Dermis blood vessel endothelial cell (primary cell): ENCODE data around the gene TNS3. TPM values are rescaled to one million over a fixed set of nuclear protein-coding genes. Genes with fewer than 3 reads are reported as not detected.
A peak's percentile ranks its signal among the peaks of the same experiment; 100 is the strongest.

Experiments
- DNase-seq: peaks from one replicate; pipeline ENCODE4 v3.0.0; 2010
- total RNA-seq: library from RNA; depleted of rRNA; stranded (reverse); fragments of >200 nt; gene quantifications from 2 replicates; pipeline ENCODE4 v1.2.3, GENCODE V29; 2014

TNS3 gene
- total RNA-seq, 1 donor from 2014 or later: 11.7 TPM

DNA sequence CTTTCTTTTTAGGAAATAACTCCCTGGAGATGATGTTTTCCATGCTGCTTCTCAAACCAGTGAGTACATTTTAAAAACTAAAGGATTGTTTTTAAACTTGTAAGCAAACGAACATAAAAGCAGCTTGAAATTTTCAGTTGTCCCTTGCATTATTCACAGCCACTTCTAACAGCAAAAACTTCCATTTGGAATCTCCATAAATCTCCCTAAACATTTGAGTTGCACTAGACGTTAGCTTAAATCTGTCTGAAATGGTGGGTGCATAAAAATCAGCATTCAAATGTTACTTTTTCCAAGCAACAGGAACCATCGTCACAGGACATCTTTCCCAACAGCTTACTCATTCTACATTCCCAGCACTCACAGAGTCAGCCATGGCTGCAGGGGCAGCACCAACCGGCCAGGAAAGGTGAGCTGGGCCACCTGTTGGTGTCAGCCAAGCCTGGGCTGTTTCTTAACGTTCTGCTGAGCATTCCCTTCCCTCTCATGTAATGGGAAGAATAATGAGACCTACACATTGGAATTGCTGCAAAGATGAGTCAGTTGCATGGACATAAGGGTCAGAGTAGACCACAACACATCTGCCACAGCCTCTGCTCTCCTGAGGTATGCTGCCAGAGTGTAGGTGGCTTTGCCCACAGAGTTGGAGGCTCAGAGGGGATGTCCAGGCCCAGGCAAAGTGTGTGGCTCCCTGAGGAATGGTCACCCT is 163.2 kb downstream of the TNS3 start:
- DNase-seq: no peak

DNA sequence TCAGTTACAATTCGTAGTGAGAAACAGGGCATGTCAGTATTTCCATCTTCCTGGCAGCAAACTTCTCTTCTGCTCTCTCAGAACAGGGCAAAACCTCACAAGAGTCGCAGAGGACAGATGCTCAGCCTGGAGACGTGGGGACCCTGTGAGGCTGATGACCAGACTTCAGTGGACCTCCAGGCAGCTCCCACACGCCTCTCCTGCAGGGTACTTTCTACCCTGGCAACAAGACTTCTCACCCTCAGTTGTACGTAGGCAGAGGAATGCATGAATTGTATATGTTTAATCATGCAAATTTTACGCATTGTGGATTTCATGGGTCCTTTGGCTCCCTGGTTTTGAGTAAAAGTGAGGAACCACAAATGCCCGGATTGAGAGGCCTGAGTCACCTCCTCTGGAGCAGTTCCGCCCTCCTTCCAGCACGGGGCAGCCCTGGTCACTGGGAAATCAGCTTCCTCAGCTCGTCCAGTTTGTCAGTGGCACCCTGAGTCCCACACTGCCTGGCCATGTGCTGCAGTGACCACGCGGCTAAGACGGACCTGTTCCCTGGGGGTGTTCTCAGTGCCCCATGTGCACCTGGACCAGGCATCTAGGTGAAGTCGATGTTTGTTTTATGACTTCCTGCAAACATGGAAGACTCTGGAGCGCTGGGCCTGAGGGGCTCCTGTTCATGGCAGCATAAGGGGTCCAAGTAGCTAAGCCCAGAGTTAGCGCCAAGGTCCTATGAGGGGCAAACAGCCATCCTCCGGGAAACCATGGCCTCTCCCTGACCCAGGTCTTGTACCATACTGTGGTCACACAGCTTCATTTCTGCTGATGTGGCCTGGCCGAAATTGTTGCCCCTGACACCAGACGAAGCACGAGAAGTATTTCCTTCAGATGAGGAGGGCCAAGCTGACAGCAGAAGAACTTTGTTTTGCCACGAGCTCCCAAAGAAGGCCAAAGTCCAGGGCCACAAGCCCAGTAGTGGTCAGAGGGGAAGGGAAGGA is 165.1 kb downstream of the TNS3 start:
- DNase-seq: no peak

DNA sequence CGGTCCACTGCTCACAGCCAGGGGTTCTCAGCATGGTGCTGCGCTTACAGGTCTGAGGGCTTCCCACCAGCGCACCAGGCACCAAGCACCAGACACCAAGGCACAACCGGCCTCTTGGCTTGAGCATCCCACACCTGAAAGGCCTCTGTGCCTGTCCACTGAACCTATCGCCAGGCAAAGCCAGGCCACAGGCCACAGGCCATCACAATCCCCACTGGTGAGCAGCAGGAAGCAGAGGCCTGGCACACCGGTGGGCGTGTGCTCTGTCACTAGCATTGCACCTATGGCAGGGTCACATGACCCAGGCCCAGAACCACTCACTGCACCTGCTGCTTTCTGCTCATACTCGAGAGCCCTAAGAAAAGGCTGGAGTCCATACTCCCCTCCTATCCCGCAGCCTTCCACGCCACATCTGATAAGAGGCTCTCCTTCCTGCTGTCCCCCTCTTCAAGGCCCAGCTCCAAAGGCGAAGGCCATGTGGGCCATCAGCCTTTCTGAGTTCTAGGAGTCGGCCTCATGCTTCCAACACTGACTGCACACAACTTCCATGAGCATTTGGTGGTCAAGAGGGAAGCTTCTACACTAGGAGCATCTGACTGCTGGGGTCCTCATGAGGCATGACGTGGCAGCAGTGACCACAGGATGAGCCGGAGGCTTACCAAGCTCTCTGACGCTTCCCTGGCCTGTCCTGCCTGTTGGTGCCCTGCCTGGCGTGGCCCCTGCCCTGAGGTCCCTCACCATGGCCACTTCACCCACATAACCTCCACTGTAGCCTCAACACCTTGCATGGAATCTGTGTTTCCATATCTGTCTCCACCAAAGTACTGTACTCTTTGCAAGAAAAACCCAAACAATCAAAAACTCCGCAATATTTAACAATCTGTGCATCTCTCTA is 166.3 kb downstream of the TNS3 start:
- no peak for DNase-seq

DNA sequence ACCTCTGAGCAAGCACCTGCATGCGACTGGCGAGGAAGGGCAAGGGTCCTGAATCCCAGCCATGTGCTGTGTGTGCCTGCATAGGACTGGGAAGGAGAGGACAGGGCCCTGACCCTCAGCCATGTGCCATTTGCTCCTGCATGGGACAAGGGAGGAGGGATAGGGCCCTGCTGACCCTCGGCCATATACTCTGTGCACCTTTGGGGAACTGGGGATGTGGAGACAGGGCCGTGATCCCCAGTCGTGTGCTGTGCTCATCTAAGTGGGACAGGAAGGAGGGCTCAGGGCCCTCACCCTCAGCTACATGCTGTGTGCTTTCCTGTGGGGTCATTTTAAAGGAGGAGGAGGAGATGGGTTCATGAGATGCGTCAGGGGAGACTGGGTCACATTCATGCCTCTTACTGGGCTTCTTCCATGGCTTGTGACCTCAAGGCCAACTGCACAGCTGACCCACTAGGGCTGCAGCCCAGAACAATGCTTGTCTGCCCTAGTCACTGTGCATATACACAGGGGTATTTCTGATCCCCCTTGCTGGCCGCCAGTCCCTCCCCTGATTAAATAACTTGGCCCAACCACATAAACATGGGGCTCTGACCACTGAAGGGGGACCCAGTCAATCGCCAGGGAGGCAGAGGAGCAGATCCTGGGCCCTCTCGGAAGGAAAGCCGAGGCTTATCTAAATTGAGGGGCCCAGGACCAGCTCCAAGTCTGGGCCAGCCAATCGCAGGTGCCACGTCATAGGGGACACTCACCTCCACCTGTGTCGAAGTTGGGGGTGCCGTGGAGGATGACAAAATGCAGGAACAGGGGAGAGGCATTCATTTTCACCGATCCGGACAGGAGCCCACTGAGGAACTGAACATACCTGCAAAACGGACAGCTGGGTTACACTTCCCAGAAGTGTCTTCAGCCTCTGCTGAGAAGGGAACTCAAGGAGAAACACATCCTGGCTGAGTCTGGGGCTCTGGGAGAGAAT is 167.3 kb downstream of the TNS3 start:
- DNase-seq: no peak

DNA sequence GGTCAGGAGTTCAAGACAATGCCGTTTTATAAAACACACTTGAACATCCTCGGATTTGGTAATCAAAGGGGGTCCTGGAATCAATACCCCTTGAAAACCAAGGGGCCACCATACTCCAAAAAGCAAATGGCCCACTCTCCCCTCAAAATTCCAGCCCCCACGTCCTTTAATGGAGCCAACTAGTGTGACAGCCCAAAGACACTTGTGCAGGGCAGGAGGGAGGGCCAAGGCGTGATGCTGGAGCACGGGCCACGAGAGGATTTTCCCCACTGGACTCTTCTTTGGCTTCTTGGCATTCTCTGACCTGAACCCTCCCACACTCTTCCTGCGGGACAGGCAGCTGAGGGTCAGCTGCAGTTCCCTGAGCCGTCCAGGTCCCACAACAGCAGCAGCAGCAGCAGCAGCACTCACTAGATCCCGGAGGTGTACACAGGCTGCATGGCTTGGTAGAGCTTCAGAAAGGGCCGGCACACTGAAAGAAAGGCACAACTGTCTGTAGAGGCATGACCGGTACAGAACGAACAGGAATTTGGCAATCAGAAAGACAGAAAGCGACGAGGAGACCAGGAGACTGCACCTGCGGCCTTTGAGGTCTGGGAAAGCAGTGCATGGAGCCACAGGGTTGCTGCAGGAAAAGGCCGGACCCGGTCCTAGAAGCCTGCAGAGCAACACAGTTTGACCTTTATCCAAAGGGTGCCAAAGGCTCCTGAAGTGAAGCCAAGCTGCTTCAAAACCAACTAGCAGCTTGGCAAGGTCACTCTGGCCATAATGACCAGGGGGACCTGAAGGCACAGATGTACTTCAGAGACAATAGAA is 168.2 kb downstream of the TNS3 start:
- DNase-seq: no peak

DNA sequence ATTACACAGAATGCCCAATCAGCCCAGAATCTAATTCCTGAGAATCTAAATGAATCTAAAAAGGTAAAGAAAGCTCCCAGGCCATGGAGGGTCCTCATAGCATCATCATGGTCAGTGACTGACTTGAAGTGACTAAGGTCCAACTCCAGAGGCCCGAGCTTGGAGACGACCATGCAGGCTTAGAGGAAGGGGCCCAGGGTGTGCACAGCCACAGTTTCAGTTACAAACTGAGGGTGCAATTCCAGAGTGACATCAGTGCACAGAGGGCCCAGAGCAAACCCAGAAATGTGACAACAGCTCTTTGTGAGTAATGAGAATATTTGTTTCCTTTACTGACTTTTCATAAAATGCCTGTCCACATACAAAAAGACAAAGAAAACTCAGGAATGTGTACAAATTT is 170.0 kb downstream of the TNS3 start:
- no peak for DNase-seq

DNA sequence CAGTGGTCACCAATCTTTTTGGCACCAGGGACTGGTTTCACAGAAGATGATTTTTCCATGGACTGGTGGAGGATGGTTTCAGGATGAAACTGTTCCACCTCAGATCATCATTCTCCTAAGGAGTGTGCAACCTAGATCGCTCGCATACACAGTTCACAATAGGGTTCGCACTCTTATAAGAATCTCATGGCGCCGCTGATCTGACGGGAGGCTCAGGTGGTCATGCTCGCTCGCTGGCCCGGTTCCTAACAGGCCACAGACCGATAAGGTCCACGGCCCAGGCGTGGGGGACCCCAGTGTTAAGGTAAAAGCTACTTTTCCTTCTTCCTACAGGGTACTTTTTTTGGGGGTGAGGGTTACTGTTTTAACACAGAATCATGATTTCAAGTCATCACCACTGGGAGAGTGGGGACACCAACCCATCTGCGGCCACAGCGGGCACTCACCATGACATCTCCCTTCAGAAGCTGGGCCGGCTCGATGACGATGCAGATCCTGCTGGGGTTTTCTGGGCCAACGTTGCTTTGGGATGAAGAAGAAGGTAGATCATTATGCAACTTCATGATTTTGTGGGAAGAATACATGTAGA is 170.5 kb downstream of the TNS3 start:
- no peak for DNase-seq

DNA sequence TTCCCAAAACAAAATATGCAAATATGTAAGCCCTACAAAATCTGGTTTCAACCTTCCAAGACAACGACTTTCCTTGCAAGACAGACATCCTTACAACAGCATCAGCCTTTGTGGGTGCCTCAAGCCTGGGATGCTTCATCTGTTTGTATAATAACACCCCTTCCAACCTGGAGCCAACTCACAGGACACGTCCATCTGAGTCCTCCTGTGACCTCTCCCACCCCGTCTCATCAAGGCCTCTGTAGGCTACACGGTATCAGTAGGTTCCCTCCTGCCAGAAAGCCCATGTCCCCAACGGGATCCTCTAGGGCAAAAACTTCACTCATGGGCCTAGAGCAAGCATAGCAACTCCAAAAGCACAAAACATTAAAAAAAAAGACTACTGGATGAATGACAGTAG is 173.2 kb downstream of the TNS3 start:
- no peak for DNase-seq

DNA sequence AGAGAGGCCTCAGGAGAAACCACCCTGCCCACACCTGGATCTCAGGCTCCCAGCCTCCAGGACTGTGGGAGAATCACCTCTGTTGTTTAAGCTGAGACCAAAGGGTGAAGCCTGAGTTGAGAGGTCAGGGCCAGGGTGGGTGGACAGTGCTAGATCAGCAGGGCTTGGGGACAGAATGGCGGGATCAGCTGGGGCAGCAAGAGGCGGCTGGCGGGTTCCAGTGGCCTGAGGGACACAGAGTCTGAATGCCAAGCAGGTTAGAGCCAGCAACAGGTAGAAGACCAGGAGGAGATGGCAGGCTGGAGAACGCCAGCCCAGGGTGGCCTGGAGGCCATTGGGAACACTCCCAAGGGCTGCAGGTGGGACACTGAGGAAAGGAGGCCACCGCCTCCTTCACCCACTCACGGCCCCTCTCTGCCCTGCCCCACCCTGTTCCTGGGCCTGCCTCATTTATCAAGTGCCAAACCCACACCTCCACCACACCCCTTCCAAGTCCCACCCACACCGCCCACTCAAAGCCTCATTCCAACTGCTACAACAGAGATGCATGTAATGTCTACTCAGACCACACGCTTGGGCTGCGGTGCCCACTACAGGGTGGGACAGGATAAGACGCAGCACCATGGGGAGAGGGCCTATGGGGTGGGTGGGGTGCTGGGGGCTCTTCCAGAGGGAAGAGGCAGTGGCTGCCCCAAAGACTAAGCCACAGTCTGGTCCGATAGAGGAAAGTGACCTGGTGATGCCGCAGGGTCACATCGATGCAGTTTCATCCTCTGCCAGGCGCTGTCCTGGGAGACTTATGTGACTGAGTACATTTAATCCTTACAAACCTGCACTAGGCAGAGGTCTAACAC is 173.9 kb downstream of the TNS3 start:
- no peak for DNase-seq

DNA sequence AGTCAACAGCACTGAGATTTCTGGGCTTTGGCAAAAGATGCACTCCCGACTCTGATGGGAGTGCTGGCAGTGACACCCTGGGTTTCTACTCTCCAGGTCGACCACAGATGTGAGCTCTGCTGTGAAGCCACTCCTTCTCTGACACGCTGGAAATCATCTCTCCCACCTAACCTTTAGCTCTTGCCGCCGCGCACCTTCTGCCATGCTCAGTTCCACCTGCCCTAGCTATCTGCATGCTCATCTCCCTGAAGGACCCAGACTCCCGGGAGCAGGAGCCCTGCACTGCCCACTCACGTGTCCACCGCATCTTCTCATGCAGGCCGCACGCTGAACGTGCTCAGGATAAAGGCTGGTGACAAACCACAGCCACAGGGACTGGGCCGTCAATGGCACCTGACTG is 174.8 kb downstream of the TNS3 start:
- DNase-seq: no peak

DNA sequence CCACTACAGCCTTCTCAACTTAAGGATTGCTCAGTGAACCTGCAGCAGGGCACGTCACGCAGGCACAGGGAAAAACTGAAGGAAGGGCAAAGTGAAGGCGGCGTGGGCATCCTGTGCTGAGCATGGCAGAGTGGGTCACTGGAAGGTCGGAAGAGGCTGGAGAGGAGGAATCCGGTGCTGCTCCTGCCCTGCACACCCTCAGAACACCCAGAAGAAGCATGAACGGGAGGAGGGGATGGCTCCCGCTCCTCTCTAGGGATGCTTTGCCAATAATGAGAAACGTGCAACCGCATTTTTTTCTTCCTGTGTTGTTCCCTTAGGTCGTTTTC is 175.1 kb downstream of the TNS3 start:
- no peak for DNase-seq

DNA sequence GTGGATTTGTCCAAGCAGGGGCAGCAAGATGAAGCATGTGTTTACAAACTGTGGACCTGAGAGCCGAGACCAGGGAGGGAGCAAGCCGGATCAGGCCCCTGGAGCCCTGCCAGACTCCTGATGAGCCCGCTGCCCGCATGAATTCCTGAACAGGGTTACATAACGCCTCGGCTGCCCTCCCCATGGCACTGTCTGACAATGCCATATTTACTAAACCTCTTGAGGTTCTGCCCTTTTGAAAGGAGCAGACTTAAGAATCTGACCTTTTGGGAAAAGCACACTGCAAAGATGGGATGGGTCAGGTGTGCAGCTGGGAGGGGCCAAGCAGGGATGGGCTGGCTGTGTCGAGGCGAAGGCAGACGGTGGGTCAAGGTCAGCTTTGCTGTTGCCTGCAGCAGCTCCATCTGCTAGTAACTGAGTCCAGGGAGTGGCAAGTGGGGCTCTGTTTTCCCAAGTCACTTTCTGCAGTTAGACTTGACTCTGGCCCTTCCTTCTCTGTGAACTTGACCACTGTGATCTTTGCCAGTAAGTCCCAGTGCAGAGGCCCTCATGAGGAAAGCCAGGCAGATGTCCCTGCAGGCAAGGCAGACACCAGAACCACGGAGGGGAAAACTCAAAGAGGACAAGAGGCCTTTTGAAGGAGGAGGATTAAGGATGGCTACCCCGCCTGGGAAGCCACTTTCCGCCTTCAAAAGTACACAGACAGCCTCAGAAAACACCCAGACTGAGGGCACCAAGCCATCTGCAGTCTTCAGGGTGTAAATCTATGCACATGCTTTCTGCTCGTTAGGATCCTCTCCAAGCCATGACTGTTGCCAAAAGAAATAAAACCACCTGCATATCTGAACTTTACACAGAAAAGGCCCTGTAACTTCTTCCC is 175.8 kb downstream of the TNS3 start:
- DNase-seq: peak; percentile 7

DNA sequence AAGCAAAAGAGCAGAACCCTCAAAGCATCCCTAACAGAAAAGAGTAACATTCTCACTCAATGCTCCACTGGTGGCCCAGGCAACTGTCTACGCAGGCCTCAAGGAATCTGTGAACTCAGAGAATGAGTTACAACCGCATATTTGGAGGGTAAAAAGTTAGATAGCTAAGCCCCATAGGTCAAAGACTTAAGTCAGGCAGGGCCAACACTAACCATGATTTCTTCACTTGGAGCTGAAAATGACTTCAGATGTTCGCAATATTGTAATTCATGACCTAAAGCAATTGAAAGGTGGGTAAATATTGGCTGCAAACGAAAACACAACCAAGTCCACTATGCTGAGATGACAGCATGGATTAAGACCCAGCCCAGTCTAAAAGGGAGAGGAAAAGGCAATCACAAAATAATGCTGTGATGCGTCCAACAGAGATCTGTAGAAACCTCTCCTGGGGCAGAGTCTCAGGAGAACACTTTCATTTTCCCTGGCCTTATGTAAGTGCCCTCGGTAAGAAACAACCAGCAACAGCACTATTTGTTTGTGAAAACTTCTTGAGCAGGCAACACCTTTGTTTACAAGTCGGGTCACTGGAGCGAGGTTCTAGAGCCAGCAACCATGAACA is 176.5 kb downstream of the TNS3 start:
- no peak for DNase-seq

DNA sequence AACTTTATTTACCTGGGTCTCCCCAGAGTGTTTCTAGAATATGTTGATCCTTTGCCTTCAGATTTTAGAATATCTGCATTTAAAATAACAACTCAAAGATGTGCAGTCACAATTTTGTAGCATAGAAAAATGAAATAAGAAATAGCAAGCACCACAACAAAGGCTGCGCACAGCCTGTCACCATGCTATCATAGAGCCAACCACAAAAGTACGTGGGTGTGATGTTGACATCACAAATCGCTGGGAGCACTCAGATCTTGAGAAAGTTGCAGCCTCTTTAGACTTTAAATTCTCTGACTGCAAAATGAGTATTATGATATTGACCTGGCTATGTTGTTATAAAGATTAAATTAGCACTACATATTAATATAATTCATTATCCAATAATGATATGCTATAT is 177.9 kb downstream of the TNS3 start:
- DNase-seq: no peak

DNA sequence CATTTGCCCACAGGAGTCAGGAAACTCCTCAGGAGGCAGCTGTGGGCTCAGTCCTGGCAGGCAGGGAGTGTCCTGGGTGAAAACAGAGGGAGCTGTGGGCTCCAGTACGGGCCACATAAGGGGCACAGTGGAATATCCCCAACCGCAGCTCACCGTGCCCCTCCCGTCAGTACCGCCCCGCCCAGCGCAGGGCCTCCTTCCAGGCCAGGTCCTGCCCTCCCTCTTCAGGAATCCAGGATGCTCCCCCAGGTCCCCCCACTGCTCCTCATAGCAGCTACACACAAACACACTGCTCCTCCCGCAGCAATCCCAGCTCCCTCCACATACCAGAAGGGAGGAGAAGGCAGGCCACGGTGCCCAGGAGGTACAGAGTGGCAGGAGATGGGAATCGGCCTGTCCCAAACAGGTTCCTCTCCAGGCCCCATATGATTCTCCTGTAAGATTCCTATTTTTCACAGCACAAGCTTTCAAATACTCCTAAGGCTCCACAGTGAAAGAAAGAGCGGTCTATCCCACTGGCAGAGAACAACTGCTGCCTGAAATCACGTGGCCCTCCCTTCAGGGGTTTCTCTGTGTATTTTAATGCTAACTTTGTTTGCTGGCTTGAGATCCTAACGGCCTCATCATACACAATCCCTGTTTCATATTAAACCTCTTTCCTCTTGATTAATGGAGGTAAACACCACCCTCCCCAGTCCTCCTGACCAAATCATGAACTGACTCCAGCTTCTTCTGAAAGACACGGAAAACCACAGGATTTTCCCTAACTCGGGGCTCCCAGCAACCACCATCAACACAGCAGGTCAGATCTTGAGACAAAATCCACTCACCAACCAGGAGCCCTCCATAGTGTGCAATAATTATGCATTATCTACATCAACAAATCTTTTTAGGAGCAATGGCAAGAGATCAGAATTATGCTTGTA is 178.7 kb downstream of the TNS3 start:
- no peak for DNase-seq
